Activated naive CD8-positive, alpha-beta T cell treated with anti-CD3 and anti-CD28 coated beads, Interleukin-2, amount 10 ng/mL, durations not matched to agents 7 days and 5 days (primary cell): ENCODE measurements around the gene FOXD4L3. TPM values are rescaled to one million over a fixed set of nuclear protein-coding genes. Genes with fewer than 3 reads are reported as not detected.
"Not testable (repeated sequence)": the region's sequence is repeated elsewhere in the genome, so short reads cannot be mapped to it uniquely, and the experiment has no call there.

Source experiments
- ATAC-seq: fragments of 150-1000 bp; cut with Tn5 transposase; one replicate; pipeline ENCODE4 v1.10.0; 2021; ENCODE audit warnings: low read depth, moderate library complexity
- POLR2A ChIA-PET: fragments of 350-600 bp; sonication (Branson Sonifier 250); formaldehyde crosslinking; loops from one replicate; lab custom pipeline; 2021; ENCODE audit warnings: antibody characterized with exemption; lab: Charles Lee
- DNase-seq: peaks from one replicate; pipeline ENCODE4 v3.0.0; 2021
- H3K27ac Mint-ChIP-seq: one replicate; pipeline ENCODE4 v1.8.0; 2022; ENCODE audit warnings: mild to moderate bottlenecking, mixed read lengths
- H3K27me3 Mint-ChIP-seq: one replicate; pipeline ENCODE4 v1.8.0; 2022; ENCODE audit warnings: mild to moderate bottlenecking, moderate library complexity, mixed read lengths
- H3K36me3 Mint-ChIP-seq: one replicate; pipeline ENCODE4 v1.8.0; 2021; ENCODE audit warnings: mild to moderate bottlenecking, mixed read lengths
- H3K4me1 Mint-ChIP-seq: one replicate; pipeline ENCODE4 v1.8.0; 2021; ENCODE audit warnings: mixed read lengths
- H3K4me3 Mint-ChIP-seq: one replicate; pipeline ENCODE4 v1.8.0; 2022; ENCODE audit warnings: mild to moderate bottlenecking, moderate library complexity, mixed read lengths
- H3K9me3 Mint-ChIP-seq: one replicate; pipeline ENCODE4 v1.8.0; 2021; ENCODE audit warnings: mixed read lengths
- total RNA-seq, 2 experiments: library from RNA; stranded (reverse); gene quantifications; one replicate each; pipeline ENCODE4 v1.2.3, GENCODE V29; 2021

FOXD4L3 gene
- total RNA-seq, 2 experiments from 2014 or later: not detected

- H3K36me3 Mint-ChIP-seq, H3K4me1 Mint-ChIP-seq, H3K4me3 Mint-ChIP-seq, H3K9me3 Mint-ChIP-seq, H3K27me3 Mint-ChIP-seq, H3K27ac Mint-ChIP-seq, DNase-seq, ATAC-seq, POLR2A ChIA-PET: not testable (repeated sequence)
Measured at GRCh38 chr9:68330531-68331173, 28.0 kb downstream of the FOXD4L3 start.

- ATAC-seq, DNase-seq, H3K4me3 Mint-ChIP-seq, POLR2A ChIA-PET, H3K27me3 Mint-ChIP-seq, H3K4me1 Mint-ChIP-seq, H3K27ac Mint-ChIP-seq, H3K9me3 Mint-ChIP-seq, H3K36me3 Mint-ChIP-seq: not testable (repeated sequence)
Measured at GRCh38 chr9:68332122-68332521, 29.5 kb downstream of the FOXD4L3 start.

- H3K4me1 Mint-ChIP-seq, H3K36me3 Mint-ChIP-seq, H3K4me3 Mint-ChIP-seq, H3K9me3 Mint-ChIP-seq, ATAC-seq, POLR2A ChIA-PET, H3K27ac Mint-ChIP-seq, H3K27me3 Mint-ChIP-seq, DNase-seq: not testable (repeated sequence)
Measured at GRCh38 chr9:68335935-68336334, 33.3 kb downstream of the FOXD4L3 start.

GRCh38 chr9:68336639-68337339, 34.1 kb downstream of the FOXD4L3 start:
- H3K9me3 Mint-ChIP-seq, H3K27ac Mint-ChIP-seq, H3K36me3 Mint-ChIP-seq, POLR2A ChIA-PET, H3K4me1 Mint-ChIP-seq, H3K27me3 Mint-ChIP-seq, ATAC-seq, H3K4me3 Mint-ChIP-seq, DNase-seq: not testable (repeated sequence)

GRCh38 chr9:68338000-68338399, 35.3 kb downstream of the FOXD4L3 start:
- H3K4me3 Mint-ChIP-seq, H3K36me3 Mint-ChIP-seq, DNase-seq, ATAC-seq, H3K9me3 Mint-ChIP-seq, H3K27ac Mint-ChIP-seq, H3K4me1 Mint-ChIP-seq, POLR2A ChIA-PET, H3K27me3 Mint-ChIP-seq: not testable (repeated sequence)

- H3K4me3 Mint-ChIP-seq, H3K36me3 Mint-ChIP-seq, H3K27ac Mint-ChIP-seq, H3K27me3 Mint-ChIP-seq, POLR2A ChIA-PET, H3K4me1 Mint-ChIP-seq, DNase-seq, H3K9me3 Mint-ChIP-seq: not testable (repeated sequence)
- ATAC-seq: peak; percentile 67
Measured at GRCh38 chr9:68342265-68343025, 39.8 kb downstream of the FOXD4L3 start.

GRCh38 chr9:68343242-68343641, 40.6 kb downstream of the FOXD4L3 start:
- H3K27me3 Mint-ChIP-seq, H3K27ac Mint-ChIP-seq, H3K4me3 Mint-ChIP-seq, DNase-seq, H3K36me3 Mint-ChIP-seq, H3K4me1 Mint-ChIP-seq, H3K9me3 Mint-ChIP-seq, POLR2A ChIA-PET, ATAC-seq: not testable (repeated sequence)

GRCh38 chr9:68343992-68344391, 41.3 kb downstream of the FOXD4L3 start:
- H3K4me1 Mint-ChIP-seq, ATAC-seq, H3K36me3 Mint-ChIP-seq, H3K4me3 Mint-ChIP-seq, H3K27ac Mint-ChIP-seq, H3K9me3 Mint-ChIP-seq, POLR2A ChIA-PET, DNase-seq, H3K27me3 Mint-ChIP-seq: not testable (repeated sequence)

- POLR2A ChIA-PET, H3K36me3 Mint-ChIP-seq, H3K4me3 Mint-ChIP-seq, ATAC-seq, H3K9me3 Mint-ChIP-seq, DNase-seq, H3K27ac Mint-ChIP-seq, H3K4me1 Mint-ChIP-seq: not testable (repeated sequence)
- H3K27me3 Mint-ChIP-seq: peaks cover 17% of the 10 kb centered on the region
Measured at GRCh38 chr9:68351689-68352088, 49.0 kb downstream of the FOXD4L3 start.

Other genes starting within 250 kb of the FOXD4L3 start
- gene ZNG1C, start 60.9 kb upstream of the FOXD4L3 start, total RNA-seq: 10 to 100 TPM; 33.8 to 35.6 TPM
- gene PGM5, start 53.7 kb downstream of the FOXD4L3 start, total RNA-seq: not detected
- not detected for gene TMEM252, start 238.0 kb downstream of the FOXD4L3 start, total RNA-seq